Measurements from ENCODE around the gene TLE4.
"Not testable (repeated sequence)": the region's sequence is repeated elsewhere in the genome, so short reads cannot be mapped to it uniquely, and the experiment has no call there.

Gene TLE4

DNA sequence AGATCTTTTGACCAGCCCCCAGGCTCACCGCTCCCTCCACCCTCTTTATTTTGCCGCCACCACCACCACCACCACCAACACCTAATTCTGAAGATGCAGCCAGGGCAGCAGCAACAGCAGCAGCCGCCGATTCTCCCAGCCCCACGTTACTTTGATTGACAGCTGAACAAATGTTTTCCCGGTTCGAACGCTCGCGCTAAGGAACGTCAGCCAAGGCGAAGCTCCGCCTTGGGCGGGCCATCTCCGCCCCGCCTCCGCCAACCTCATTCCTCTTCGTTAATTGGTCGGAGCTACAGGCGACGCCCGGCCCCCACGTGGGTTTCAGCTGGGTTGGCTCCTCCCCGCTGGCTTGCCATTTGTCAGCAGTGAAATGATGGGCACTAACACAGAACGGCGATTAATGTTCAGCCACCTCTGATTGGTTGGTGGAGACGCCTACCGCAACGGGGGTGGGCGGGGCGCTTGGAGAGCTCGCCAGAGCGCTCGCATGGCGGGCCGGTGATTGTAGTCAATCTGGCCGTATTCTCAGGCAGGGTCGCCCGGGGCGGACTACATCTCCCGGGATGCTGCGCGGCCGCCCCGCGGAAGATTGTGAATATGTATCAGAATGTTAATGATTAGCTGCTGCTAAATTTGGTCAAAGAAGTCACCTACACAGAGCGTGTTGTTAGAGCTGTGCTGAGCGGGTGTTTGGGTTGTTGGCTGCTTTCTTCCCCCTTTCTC, at the start of gene TLE4:
TLE4 (plus strand) TSS at position 657 of the 723 bp plus-strand sequence. CDS start 826 bp downstream, outside the sequence.
- in situ Hi-C loops (cut with MboI; ENCODE audit: low sequenced_read_pairs) = no loop called here

DNA sequence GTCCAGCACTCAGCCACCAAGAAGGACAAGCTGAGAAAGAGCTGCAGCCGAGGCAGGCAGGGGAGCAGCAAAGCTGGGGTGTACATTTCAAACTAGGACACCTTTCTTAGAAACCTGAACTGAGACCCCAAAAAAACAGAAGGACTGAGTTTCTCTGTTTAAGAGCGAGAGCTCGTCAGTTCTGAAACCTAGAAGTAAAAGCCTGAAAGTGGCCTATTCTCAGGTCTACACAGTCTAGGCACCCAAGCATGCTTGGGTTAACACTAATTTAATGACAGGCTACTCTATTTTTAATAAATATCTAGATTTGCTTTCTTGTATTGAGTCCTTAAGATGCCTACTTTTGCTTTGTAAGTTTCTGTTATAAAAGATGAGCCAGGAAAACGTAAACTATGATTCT, 49.0 kb upstream of the TLE4 start:
- in situ Hi-C loops (cut with MboI; ENCODE audit: low sequenced_read_pairs) = no loop called here

- in situ Hi-C loops (cut with MboI; ENCODE audit: low sequenced_read_pairs) = no loop called here
Measured at GRCh38 chr9:79524266-79524665, 47.5 kb upstream of the TLE4 start.

- in situ Hi-C loops (cut with MboI; ENCODE audit: low sequenced_read_pairs) = no loop called here
Measured at GRCh38 chr9:79526149-79526672, 45.6 kb upstream of the TLE4 start.

DNA sequence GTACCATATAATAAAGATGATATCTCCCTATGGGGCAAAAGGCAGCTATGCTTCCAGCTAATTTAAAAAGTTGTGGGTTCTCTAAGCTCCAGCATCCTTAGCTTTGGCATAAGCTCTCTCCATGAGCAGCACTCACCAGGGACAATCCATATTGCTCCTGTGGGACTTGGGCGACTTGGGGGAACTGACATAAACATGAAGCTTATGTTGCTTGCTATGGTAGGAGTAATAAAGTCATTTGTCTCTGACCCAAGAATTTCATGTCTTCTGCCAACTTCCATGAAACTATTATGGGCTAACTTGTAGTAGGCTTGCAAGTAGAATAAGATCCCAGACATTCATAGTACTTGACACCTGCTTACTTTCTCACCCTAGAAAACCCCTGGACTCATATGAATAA, 36.2 kb upstream of the TLE4 start:
- in situ Hi-C loops (cut with MboI; ENCODE audit: low sequenced_read_pairs) = no loop called here

DNA sequence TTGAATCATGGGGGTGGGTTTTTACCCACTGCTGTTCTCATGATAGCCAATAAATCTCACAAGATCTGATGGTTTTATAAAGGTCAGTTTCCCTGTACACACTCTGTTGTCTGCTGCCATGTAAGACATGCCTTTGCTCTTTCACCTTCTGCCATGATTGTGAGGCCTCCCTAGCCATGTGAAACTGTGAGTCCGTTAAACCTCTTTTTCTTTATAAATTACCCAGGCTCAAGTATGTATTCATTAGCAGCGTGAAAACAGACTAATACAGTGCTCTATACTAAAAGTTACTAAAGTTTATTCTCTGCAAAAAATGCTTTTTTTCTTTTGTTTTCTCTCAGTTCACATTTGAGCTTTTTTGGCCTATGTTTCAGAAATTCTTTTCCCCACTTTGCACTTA, 33.9 kb upstream of the TLE4 start:
- in situ Hi-C loops (cut with MboI; ENCODE audit: low sequenced_read_pairs) = no loop called here

GRCh38 chr9:79542735-79543620, 28.8 kb upstream of the TLE4 start:
- in situ Hi-C loops (cut with MboI; ENCODE audit: low sequenced_read_pairs) = no loop called here

- in situ Hi-C loops (cut with MboI; ENCODE audit: low sequenced_read_pairs) = not testable (repeated sequence)
Measured at GRCh38 chr9:79544375-79544774, 27.4 kb upstream of the TLE4 start.

GRCh38 chr9:79551586-79551985, 20.2 kb upstream of the TLE4 start:
- in situ Hi-C loops (cut with MboI; ENCODE audit: low sequenced_read_pairs) = no loop called here

GRCh38 chr9:79551994-79552393, 19.8 kb upstream of the TLE4 start:
- in situ Hi-C loops (cut with MboI; ENCODE audit: low sequenced_read_pairs) = no loop called here

DNA sequence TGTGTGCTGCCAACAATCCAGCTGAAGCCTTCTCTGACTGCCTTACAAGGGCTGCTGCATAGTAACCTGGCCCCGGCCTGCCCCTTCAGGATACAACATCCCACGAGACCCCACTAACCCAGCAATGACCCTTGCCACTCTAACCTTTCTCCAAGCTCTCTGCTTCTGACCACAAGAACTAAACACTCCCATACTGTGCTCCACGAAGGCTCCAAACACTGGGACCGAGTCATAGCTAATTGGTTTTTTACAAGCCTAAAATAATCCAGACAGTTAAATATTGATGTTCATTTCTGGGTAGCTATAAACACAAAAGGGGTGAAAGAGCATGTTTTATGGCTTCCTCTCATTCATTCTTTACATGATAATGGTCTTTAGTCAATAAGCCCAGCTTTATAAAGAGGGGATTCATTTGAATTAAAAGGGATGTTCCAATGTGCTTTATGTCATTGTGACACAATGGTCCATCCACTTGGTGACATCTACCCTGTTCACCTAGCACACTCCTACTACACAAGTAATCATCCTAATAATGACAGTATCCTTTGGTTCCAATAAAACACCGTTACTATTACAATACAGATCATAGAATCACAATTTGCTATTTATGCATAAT, 16.2 kb upstream of the TLE4 start:
- in situ Hi-C loops (cut with MboI; ENCODE audit: low sequenced_read_pairs) = no loop called here

DNA sequence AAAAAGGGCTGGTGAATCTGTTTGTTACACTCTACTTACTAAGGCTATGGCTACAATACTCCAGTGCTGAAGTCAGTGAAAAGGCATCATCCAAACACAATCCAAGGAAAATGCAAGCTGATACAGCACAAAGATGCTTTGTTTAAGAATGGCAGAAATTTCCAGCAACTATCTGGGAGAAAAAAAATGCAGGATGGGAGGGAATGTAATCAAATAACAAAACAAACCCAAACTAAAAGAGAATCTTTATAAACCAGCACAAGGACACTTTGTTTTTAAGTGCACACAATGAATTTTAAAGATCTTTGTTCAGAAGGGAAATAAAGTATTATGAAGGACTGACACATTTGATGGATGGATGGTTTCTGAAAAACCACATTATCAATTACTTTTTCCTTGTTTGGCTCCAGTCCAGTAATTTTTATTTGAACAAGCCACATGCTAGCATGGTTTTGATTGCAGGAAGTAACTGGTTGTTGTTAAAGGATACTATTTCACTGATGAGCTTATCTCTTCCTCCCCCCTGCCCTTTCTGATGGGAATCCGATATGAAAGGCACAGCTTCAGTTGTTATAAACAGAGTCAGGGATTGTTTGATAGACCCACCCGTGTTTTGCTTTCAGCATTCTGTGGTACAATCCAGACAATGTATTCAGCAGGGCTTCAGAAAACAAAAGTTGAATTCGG, 12.1 kb upstream of the TLE4 start:
- in situ Hi-C loops (cut with MboI; ENCODE audit: low sequenced_read_pairs) = no loop called here

DNA sequence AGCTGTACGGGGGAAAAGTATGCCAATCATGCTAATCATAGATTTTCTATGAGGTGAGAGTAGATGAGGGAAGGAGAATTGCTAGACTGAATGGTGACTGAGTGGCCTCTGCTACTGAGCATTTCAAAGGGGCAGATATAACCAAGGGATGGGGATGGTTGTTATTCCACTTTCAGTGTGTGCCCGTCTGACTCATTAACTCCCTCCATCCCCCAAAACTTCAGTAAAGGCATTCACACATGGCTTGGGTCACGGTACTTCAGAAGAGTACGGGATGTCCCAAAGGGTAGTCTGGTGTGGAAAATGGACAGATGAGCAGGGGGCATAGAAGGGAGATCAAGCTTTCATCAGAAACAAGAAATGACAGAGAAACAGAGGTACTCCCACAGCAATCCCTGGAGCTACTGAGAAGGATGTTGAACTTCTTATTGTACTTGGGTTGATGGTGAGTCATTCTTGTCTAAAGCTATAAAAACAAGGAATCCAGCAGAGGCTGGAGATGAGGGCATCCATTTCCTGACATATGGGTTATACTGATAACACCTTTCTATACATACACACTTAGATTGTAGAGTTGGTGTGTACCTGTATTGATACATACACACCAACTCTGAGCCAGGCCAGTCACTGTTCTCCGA, 8.9 kb upstream of the TLE4 start:
- in situ Hi-C loops (cut with MboI; ENCODE audit: low sequenced_read_pairs) = no loop called here

DNA sequence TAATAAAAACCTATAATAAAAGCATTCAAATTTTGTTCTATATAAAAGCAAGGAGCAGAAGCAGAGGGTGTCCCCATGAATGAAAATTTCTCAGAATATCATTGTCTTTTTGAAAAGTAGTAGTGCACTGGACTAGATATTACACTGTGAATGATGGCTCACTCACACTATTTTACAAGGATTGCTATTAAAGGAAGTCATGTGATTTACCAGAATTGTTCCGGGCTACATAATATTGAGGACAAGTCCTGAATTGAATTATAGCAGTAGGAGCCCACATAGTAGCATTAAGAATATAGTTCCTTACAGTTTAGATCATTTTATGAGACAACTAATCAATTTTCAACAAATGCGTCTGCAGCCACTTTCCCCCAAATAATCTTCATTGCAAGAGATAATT, 7.7 kb upstream of the TLE4 start:
- in situ Hi-C loops (cut with MboI; ENCODE audit: low sequenced_read_pairs) = no loop called here

- in situ Hi-C loops (cut with MboI; ENCODE audit: low sequenced_read_pairs) = no loop called here
Measured at GRCh38 chr9:79565245-79565644, 6.5 kb upstream of the TLE4 start.

DNA sequence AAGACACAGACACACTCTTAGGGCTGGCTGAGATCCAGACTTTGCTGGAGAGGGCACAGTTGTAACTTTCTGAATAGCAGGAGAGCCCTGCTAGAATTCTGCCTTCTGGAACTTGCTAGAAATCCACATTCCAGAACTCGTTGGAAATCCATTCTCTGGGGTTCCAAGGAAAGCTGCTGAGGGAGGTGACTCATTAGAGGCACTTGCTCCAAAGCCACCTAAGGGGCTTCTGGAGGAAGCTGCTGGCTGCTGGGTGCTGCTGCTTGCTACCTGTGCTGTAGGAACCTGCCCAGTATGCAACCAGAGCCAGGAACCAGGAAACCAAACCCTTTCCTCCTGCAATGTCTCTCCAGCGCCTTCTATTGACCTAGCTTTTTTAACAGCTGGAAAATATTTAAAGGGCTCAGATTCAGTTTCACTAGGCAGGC, 4.1 kb upstream of the TLE4 start:
- in situ Hi-C loops (cut with MboI; ENCODE audit: low sequenced_read_pairs) = no loop called here

GRCh38 chr9:79568337-79569101, 3.2 kb upstream of the TLE4 start:
- in situ Hi-C loops (cut with MboI; ENCODE audit: low sequenced_read_pairs) = no loop called here

- in situ Hi-C loops (cut with MboI; ENCODE audit: low sequenced_read_pairs) = no loop called here
Measured at GRCh38 chr9:79569814-79570447, 1.8 kb upstream of the TLE4 start.

Measured in hTERT RPE-1 (cell line).